NCI-H1694 (cell line): ENCODE results near the gene COA5.

Experiments used
- DNase-seq: peaks from one replicate; lab custom pipeline; 2025; lab: John Stamatoyannopoulos, UW

COA5 gene

GRCh38 chr2:98571796-98572195, 36.5 kb downstream of the COA5 start:
- no peak for DNase-seq

- DNase-seq: no peak
Measured at GRCh38 chr2:98571121-98571701, 37.1 kb downstream of the COA5 start.

- no peak for DNase-seq
Measured at GRCh38 chr2:98570356-98570755, 38.0 kb downstream of the COA5 start.

- no peak for DNase-seq
Measured at GRCh38 chr2:98569915-98570314, 38.4 kb downstream of the COA5 start.

- peak; percentile 5 for DNase-seq
Measured at GRCh38 chr2:98569197-98569793, 39.0 kb downstream of the COA5 start.

GRCh38 chr2:98568161-98568956, 40.0 kb downstream of the COA5 start:
- no peak for DNase-seq

GRCh38 chr2:98565941-98566340, 42.4 kb downstream of the COA5 start:
- no peak for DNase-seq

GRCh38 chr2:98565286-98565860, 42.9 kb downstream of the COA5 start:
- DNase-seq: no peak

- peak; percentile 68 for DNase-seq
Measured at GRCh38 chr2:98564541-98565132, 43.7 kb downstream of the COA5 start.

- no peak for DNase-seq
Measured at GRCh38 chr2:98563394-98563793, 44.9 kb downstream of the COA5 start.

- no peak for DNase-seq
Measured at GRCh38 chr2:98561902-98562695, 46.2 kb downstream of the COA5 start.

GRCh38 chr2:98561018-98561417, 47.3 kb downstream of the COA5 start:
- DNase-seq: no peak

GRCh38 chr2:98560256-98560771, 48.0 kb downstream of the COA5 start:
- DNase-seq: no peak

- no peak for DNase-seq
Measured at GRCh38 chr2:98559581-98559980, 48.7 kb downstream of the COA5 start.

GRCh38 chr2:98558852-98559530, 49.3 kb downstream of the COA5 start:
- no peak for DNase-seq

- no peak for DNase-seq
Measured at GRCh38 chr2:98556344-98557033, 51.8 kb downstream of the COA5 start.

GRCh38 chr2:98555696-98556095, 52.6 kb downstream of the COA5 start:
- DNase-seq: no peak

GRCh38 chr2:98554116-98554861, 54.0 kb downstream of the COA5 start:
- DNase-seq: no peak

- DNase-seq: no peak
Measured at GRCh38 chr2:98552499-98553179, 55.7 kb downstream of the COA5 start.
